H1 (cell line): Measurements from ENCODE around the gene SLIT3. TPM values are rescaled to one million over a fixed set of nuclear protein-coding genes. Genes with fewer than 3 reads are reported as not detected.

ENCODE experiments used
- CTCF ChIA-PET: fragments of 300-600 bp; sonication (Branson Sonifier 250); formaldehyde crosslinking; loops from one replicate; lab custom pipeline; 2021; ENCODE audit not compliant: partially characterized antibody; lab: Charles Lee
- POLR2A ChIA-PET: fragments of 300-600 bp; sonication (Branson Sonifier 250); formaldehyde crosslinking; loops from one replicate; lab custom pipeline; 2021; ENCODE audit warnings: inconsistent platforms; ENCODE audit not compliant: partially characterized antibody; lab: Charles Lee
- DNase-seq, 2 experiments: peaks; one replicate each; pipeline versions ENCODE4 v3.0.0 to v3.0.0-alpha.2; 2010 to 2022; ENCODE audit warnings: low spot score in 2 of 2, low read depth in 1 of 2, mixed read lengths in 1 of 2
- FAIRE-seq: peaks from 2 replicates; lab custom pipeline; 2011; peaks lifted over from hg19 to GRCh38; lab: Jason Lieb, UNC
- H2AFZ ChIP-seq: 2 replicates; pipeline ENCODE4 v1.8.1; 2012; ENCODE audit warnings: low read length, inconsistent platforms
- H2AK5ac ChIP-seq: 2 replicates; pipeline ENCODE4 v1.6.1; 2013; ENCODE audit warnings: low read depth, low read length
- H2BK120ac ChIP-seq: replicated peaks from 2 replicates; pipeline ENCODE3; 2013; ENCODE audit warnings: low read depth, low read length, inconsistent platforms
- H2BK12ac ChIP-seq: 2 replicates; pipeline ENCODE4 v1.6.1; 2013; ENCODE audit warnings: low read depth, low read length
- H2BK15ac ChIP-seq: 2 replicates; pipeline ENCODE4 v1.6.1; 2013; ENCODE audit warnings: low read length
- H2BK20ac ChIP-seq: 2 replicates; pipeline ENCODE4 v1.6.1; 2013; ENCODE audit warnings: low read length
- H2BK5ac ChIP-seq: 2 replicates; pipeline ENCODE4 v1.6.1; 2013; ENCODE audit warnings: low read depth, low read length
- H3K14ac ChIP-seq: 2 replicates; pipeline ENCODE4 v1.6.1; 2013; ENCODE audit warnings: inconsistent platforms; ENCODE audit not compliant: insufficient read length
- H3K18ac ChIP-seq: 2 replicates; pipeline ENCODE4 v1.6.1; 2013; ENCODE audit warnings: low read length; ENCODE audit errors: extremely low read depth
- H3K23ac ChIP-seq: 2 replicates; pipeline ENCODE4 v1.6.1; 2013; ENCODE audit warnings: inconsistent platforms; ENCODE audit not compliant: insufficient read length
- H3K23me2 ChIP-seq: 2 replicates; pipeline ENCODE4 v1.6.1; 2013; ENCODE audit warnings: low read depth, low read length
- H3K27ac ChIP-seq: 2 replicates; pipeline ENCODE4 v1.6.1; 2011; ENCODE audit warnings: low read depth, low read length, inconsistent platforms
- H3K27me3 ChIP-seq, 4 experiments: replicated peaks in 1 of 4; 1 replicate in 1 of 4; 2 replicates in 3 of 4; pipeline versions ENCODE4 v1.6.1 to v1.8.1; 2011 to 2013; ENCODE audit warnings: low read length in 3 of 4, mild to moderate bottlenecking in 3 of 4, inconsistent platforms in 2 of 4, mixed read lengths in 2 of 4, moderate library complexity in 1 of 4; ENCODE audit not compliant: control insufficient read depth in 3 of 4, insufficient read depth in 3 of 4; ENCODE audit errors: extremely low read depth in 1 of 4
- H3K36me3 ChIP-seq, 4 experiments: 2 replicates each; pipeline versions ENCODE4 v1.6.1 to v1.8.1; 2011 to 2013; ENCODE audit warnings: mild to moderate bottlenecking in 4 of 4, low read length in 3 of 4, moderate library complexity in 2 of 4, control low read depth in 1 of 4, inconsistent platforms in 1 of 4; ENCODE audit not compliant: insufficient read depth in 4 of 4, control insufficient read depth in 2 of 4
- H3K4ac ChIP-seq: replicated peaks from 2 replicates; pipeline ENCODE3; 2013; ENCODE audit warnings: low read length, low read depth, mixed read lengths, inconsistent platforms; ENCODE audit not compliant: insufficient read length
- H3K4me1 ChIP-seq, 4 experiments: replicated peaks in 1 of 4; 1 replicate in 1 of 4; 2 replicates in 3 of 4; pipeline versions ENCODE4 v1.6.1 to v1.8.1; 2011 to 2013; ENCODE audit warnings: low read length in 3 of 4, inconsistent platforms in 2 of 4, mixed read lengths in 1 of 4; ENCODE audit not compliant: insufficient read depth in 4 of 4, control insufficient read depth in 3 of 4
- H3K4me2 ChIP-seq, 2 experiments: 2 replicates each; pipeline versions ENCODE4 v1.6.1 to v1.8.1; 2011 to 2013; ENCODE audit warnings: low read depth in 2 of 2, low read length in 2 of 2, control low read depth in 1 of 2, inconsistent platforms in 1 of 2, mild to moderate bottlenecking in 1 of 2; ENCODE audit not compliant: insufficient read depth in 1 of 2
- H3K4me3 ChIP-seq, 4 experiments: fragments of 200-600, 300-600 bp in 1 of 4; sonication (generic), shearing (Covaris generic), sonication (Bioruptor Twin) in 1 of 4; 2 replicates each; pipeline versions ENCODE4 v1.5.1 to v1.8.1; 2011 to 2016; ENCODE audit warnings: low read length in 4 of 4, low read depth in 3 of 4, control low read depth in 2 of 4, inconsistent platforms in 2 of 4, mild to moderate bottlenecking in 2 of 4, mixed read lengths in 1 of 4, moderate library complexity in 1 of 4; ENCODE audit not compliant: insufficient read depth in 2 of 4; ENCODE audit errors: extremely low read depth in 1 of 4
- H3K56ac ChIP-seq: replicated peaks from 2 replicates; pipeline ENCODE3; 2013; ENCODE audit warnings: low read depth, mild to moderate bottlenecking, mixed read lengths, low read length, inconsistent platforms; ENCODE audit not compliant: insufficient read length
- H3K79me1 ChIP-seq: 2 replicates; pipeline ENCODE4 v1.6.1; 2013; ENCODE audit warnings: low read depth, low read length, control low read depth
- H3K79me2 ChIP-seq, 2 experiments: 2 replicates each; pipeline versions ENCODE4 v1.6.1 to v1.8.1; 2012 to 2013; ENCODE audit warnings: low read length in 2 of 2, mild to moderate bottlenecking in 2 of 2, inconsistent platforms in 1 of 2; ENCODE audit not compliant: insufficient read depth in 2 of 2, control insufficient read depth in 1 of 2
- H3K9ac ChIP-seq, 4 experiments: replicated peaks in 1 of 4; 1 replicate in 1 of 4; 2 replicates in 3 of 4; pipeline versions ENCODE4 v1.6.1 to v1.8.1; 2011 to 2013; ENCODE audit warnings: low read depth in 3 of 4, low read length in 3 of 4, control low read depth in 2 of 4, mild to moderate bottlenecking in 2 of 4, moderate library complexity in 2 of 4, inconsistent platforms in 1 of 4; ENCODE audit errors: extremely low read depth in 1 of 4
- H3K9me3 ChIP-seq, 2 experiments: 2 replicates each; pipeline versions ENCODE4 v1.6.1 to v1.8.1; 2012 to 2013; ENCODE audit warnings: mild to moderate bottlenecking in 2 of 2, moderate library complexity in 2 of 2, control low read depth in 1 of 2, inconsistent platforms in 1 of 2, low read depth in 1 of 2, low read length in 1 of 2, mixed read lengths in 1 of 2; ENCODE audit not compliant: insufficient read depth in 2 of 2
- H4K20me1 ChIP-seq, 2 experiments: replicated peaks in 1 of 2; 2 replicates each; pipeline versions ENCODE3 to v1.8.1; 2011 to 2013; ENCODE audit warnings: inconsistent platforms in 2 of 2, low read length in 2 of 2, mild to moderate bottlenecking in 1 of 2; ENCODE audit not compliant: insufficient read depth in 2 of 2, control insufficient read depth in 1 of 2
- H4K5ac ChIP-seq: 2 replicates; pipeline ENCODE4 v1.6.1; 2013; ENCODE audit warnings: low read length, low read depth, mixed read lengths, inconsistent platforms; ENCODE audit not compliant: insufficient read length
- H4K8ac ChIP-seq: 2 replicates; pipeline ENCODE4 v1.8.0; 2013; ENCODE audit warnings: mild to moderate bottlenecking, moderate library complexity, low read length, inconsistent platforms; ENCODE audit not compliant: insufficient read depth; ENCODE audit errors: extremely low read depth
- H4K91ac ChIP-seq: replicated peaks from 2 replicates; pipeline ENCODE3; 2013; ENCODE audit warnings: low read length, mixed read lengths, inconsistent platforms; ENCODE audit not compliant: insufficient read length
- CBX8 ChIP-seq: fragments of 300-800, 300-1000 bp; sonication (generic); IDR thresholded peaks from 2 replicates; pipeline ENCODE4 v1.7.1; 2016; ENCODE audit warnings: low read depth, low read length, borderline replicate concordance
- CHD2 ChIP-seq: IDR thresholded peaks from 2 replicates; pipeline ENCODE4 v1.6.1; 2012; ENCODE audit warnings: low read length, improper control_type of control experiment
- EGR1 ChIP-seq: IDR thresholded peaks from 2 replicates; pipeline ENCODE4 v1.6.1; 2011; ENCODE audit warnings: low read depth, low read length, borderline replicate concordance
- GABPA ChIP-seq: IDR thresholded peaks from 2 replicates; pipeline ENCODE4 v1.6.1; 2011; ENCODE audit warnings: mild to moderate bottlenecking, low read length, moderate library complexity, borderline replicate concordance; ENCODE audit not compliant: insufficient read depth
- HDAC2 ChIP-seq, 2 experiments: fragments of 300-600 bp in 1 of 2; sonication (generic) in 1 of 2; IDR thresholded peaks; 2 replicates each; pipeline ENCODE4 v1.6.1; 2011 to 2012; ENCODE audit warnings: low read depth in 2 of 2, low read length in 2 of 2, mild to moderate bottlenecking in 2 of 2, moderate library complexity in 2 of 2, borderline replicate concordance in 1 of 2, inconsistent platforms in 1 of 2
- HDAC6 ChIP-seq: IDR thresholded peaks from one replicate; pipeline ENCODE4 v1.7.1; 2012; ENCODE audit warnings: low read depth, mild to moderate bottlenecking, inconsistent platforms, low read length, moderate library complexity
- MAFK ChIP-seq: IDR thresholded peaks from 2 replicates; pipeline ENCODE4 v1.6.1; 2012; ENCODE audit warnings: low read depth, mild to moderate bottlenecking, improper control_type of control experiment, low read length
- NRF1 ChIP-seq: IDR thresholded peaks from 2 replicates; pipeline ENCODE4 v1.6.1; 2011; ENCODE audit warnings: mild to moderate bottlenecking, low read depth, low read length, improper control_type of control experiment
- RNF2 ChIP-seq: fragments of 200-900, 300-1000 bp; sonication (generic); IDR thresholded peaks from 2 replicates; pipeline ENCODE4 v1.7.1; 2016; ENCODE audit warnings: borderline replicate concordance, low read depth, mild to moderate bottlenecking, antibody characterized with exemption, low read length; ENCODE audit not compliant: poor library complexity, severe bottlenecking; ENCODE audit errors: missing control alignments
- TAF1 ChIP-seq: IDR thresholded peaks from 2 replicates; pipeline ENCODE4 v1.6.1; 2011; ENCODE audit warnings: mild to moderate bottlenecking, low read depth, low read length
- TEAD4 ChIP-seq: IDR thresholded peaks from 2 replicates; pipeline ENCODE4 v1.6.1; 2012; ENCODE audit warnings: low read depth, low read length, inconsistent platforms, mixed read lengths
- WGBS, 2 experiments: shearing (Covaris generic) in 1 of 2; methylation state at CpG; one replicate each; pipeline versions ENCODE4 v1.1.6 to v1.1.7; 2013 to 2015; ENCODE audit warnings: low lambda C conversion rate in 2 of 2, mixed read lengths in 2 of 2, inconsistent platforms in 1 of 2, low coverage in 1 of 2, missing lambda C conversion rate in 1 of 2; ENCODE audit not compliant: insufficient replicate concordance in 2 of 2, insufficient coverage in 1 of 2, insufficient read length in 1 of 2; ENCODE audit errors: extremely low coverage in 1 of 2, missing lambda C conversion rate in 1 of 2; 5-methylcytosine and 5-hydroxymethylcytosine counted together
- polyA plus RNA-seq, 7 experiments: library from polyadenylated mRNA; depleted of rRNA in 3 of 7; stranded (reverse) in 5 of 7; unstranded in 2 of 7; fragments of >200 nt in 5 of 7; fragments of 200-250 nt in 2 of 7; gene quantifications; 1 replicate in 5 of 7; 2 replicates in 1 of 7; 4 replicates in 1 of 7; pipeline versions ENCODE4 v1.2.1 to v1.2.3, GENCODE V29; 2011 to 2013; ENCODE audit warnings: missing spikeins in 2 of 7, mixed read lengths in 2 of 7
- total RNA-seq: library from RNA; stranded (reverse); fragmentation: NEBNext Ultra II Directional; extraction: Animal tissue kit (Norgen Biotek cat#: 25700); gene quantifications from 2 replicates; pipeline ENCODE4 v1.2.1, GENCODE V29; 2021

Gene SLIT3
- total and polyA plus RNA-seq, 2 of the 8 experiments (the other 6 are each of a cell fraction or from before 2014, with no cell fraction given), result 1.1 to 1.2 TPM

DNA sequence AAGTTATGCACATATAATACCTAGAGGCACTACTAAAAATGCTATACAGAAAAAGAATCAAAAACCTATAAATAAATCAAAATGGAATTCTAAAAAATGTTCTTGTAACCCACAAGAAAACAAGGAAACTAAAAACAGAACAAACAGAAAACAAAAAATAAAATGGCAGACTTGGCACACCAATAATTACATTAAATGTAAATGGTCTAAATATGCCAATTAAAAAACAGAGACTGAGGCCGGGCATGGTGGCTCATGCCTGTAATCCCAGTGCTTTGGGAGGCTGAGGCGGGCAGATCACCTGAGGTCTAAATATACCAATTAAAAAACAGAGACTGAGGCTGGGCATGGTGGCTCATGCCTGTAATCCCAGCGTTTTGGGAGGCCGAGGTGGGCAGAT, 142.2 kb downstream of the SLIT3 start:
- POLR2A ChIA-PET, result no interaction called here
- TF ChIP-seq HDAC2 (IDR thresholded peaks at IDR 0.05; ENCODE audit: borderline replicate concordance in 1 of 2, low read depth in 2 of 2, low read length in 2 of 2) (no peak), CBX8 (no peak), RNF2 (no peak), TEAD4 (no peak), HDAC6 (no peak), GABPA (no peak), CHD2 (no peak), TAF1 (no peak), MAFK (no peak), EGR1 (no peak), NRF1 (no peak)

More for the DNA sequence above, 142.2 kb downstream of the SLIT3 start:
- Histone ChIP-seq H2BK15ac (no peak overlapping the region), H3K9ac (no peak overlapping the region), H2AK5ac (no peak overlapping the region), H3K27me3 (no peaks in the 10 kb centered on the region), H3K4me2 (no peak overlapping the region), H3K79me2 (no peaks in the 10 kb centered on the region), H3K4me3 (no peak overlapping the region), H3K23ac (no peak overlapping the region), H3K14ac (no peak overlapping the region), H2BK120ac (no peak overlapping the region), H4K8ac (no peak overlapping the region), H2BK12ac (no peak overlapping the region), H4K5ac (no peak overlapping the region), H3K9me3 (no peaks in the 10 kb centered on the region; a peak in 1 of 4 replicates), H2AFZ (no peak overlapping the region), H3K56ac (no peak overlapping the region), H4K20me1 (no peaks in the 10 kb centered on the region), H3K18ac (no peak overlapping the region), H3K79me1 (no peaks in the 10 kb centered on the region), H3K36me3 (no peaks in the 10 kb centered on the region), H2BK5ac (no peak overlapping the region), H4K91ac (no peak overlapping the region), H3K4me1 (peaks cover 0 to 3% (median 1%) of the 10 kb centered on the region in 4 experiments; a peak in 2 of 7 replicates), H3K27ac (no peak overlapping the region), H2BK20ac (no peak overlapping the region), H3K4ac (no peak overlapping the region), H3K23me2 (no peaks in the 10 kb centered on the region)
- WGBS, 2 experiments, result 87% methylated on average over 4 of the region's 4 CpGs; no CpG with 5 or more reads in 1 of the 2 experiments
- CTCF ChIA-PET, result no interaction called here
- no peak for DNase-seq
- FAIRE-seq, result no peak
